Measurements from ENCODE around the gene NUP214. TPM values are rescaled to one million over a fixed set of nuclear protein-coding genes. Genes with fewer than 3 reads are reported as not detected.
A peak's percentile ranks its signal among the peaks of the same experiment; 100 is the strongest.

The NUP214 gene
- total and polyA plus RNA-seq, 2 of the 8 experiments (the other 6 are each of a cell fraction or from before 2014, with no cell fraction given) = 28.6 to 50.2 TPM

DNA sequence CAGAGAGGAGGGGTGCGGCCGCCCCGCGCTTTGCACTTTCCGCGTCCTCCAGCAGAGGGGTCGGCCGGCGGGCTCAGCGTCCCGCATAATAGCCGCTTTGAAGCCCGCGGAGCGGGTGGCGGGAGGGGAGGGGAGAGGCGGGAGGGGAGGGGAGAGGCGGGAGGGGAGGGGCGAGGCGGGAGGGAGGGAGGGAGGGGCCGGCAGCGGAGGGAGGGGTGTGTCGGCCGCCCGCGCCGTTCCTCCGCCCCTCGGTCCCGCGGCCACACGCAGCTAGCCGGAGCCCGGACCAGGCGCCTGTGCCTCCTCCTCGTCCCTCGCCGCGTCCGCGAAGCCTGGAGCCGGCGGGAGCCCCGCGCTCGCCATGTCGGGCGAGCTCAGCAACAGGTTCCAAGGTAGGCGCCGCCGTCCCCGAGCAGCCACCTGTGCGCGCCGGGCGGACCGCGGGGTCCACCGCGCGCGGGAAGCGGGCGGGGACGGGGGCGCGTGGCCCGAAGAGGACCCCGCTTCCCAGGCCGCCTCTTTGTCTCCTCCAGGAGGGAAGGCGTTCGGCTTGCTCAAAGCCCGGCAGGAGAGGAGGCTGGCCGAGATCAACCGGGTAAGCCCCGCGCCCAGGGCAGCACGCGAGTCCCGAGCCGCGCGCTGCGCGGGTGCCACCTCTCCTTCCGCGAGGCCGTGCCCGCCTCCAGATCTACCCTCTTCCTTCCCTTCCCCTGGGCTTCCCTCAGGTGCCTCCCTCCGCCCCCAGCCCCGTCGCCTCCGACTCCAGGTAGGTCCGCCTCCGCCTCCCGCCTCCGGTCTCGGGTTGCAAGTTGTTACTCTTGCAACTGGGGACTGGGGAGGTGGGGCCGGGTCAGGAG, 28.9 kb upstream of the NUP214 start, which contains the start of gene AIF1L:
AIF1L (plus strand) TSS at position 263 of the 857 bp plus-strand sequence; CDS start at position 362, 99 bp downstream.
- peak within 1 kb of the TSS; percentile 86 for H3K27ac ChIP-seq (ENCODE audit: low read depth, low read length)
- peak within 1 kb of the TSS; percentile 68; the same call in 1 of the 2 replicates for H2BK12ac ChIP-seq (ENCODE audit: low read depth, low read length)
- H3K4ac ChIP-seq (replicated peaks; ENCODE audit: insufficient read length, low read depth, low read length) = peak within 1 kb of the TSS; percentile 96
- H3K56ac ChIP-seq (replicated peaks; ENCODE audit: insufficient read length, low read depth, low read length) = peak within 1 kb of the TSS; percentile 82
- ChIA-PET CTCF (ENCODE audit: partially characterized antibody) (interaction anchor here (0.6 to 3.7 kb wide), 14 partner anchors 9 to 1349 kb away, joined by 3 to 24 read pairs (median 4); no protein-coding TSS in a partner anchor), POLR2A (ENCODE audit: partially characterized antibody) (interaction anchor here (0.8 to 29.0 kb wide), 12 partner anchors 11 to 403 kb away, joined by 3 to 751 read pairs (median 4); partner anchors contain the start of genes EXOSC2 and NUP214)
- H3K14ac ChIP-seq (ENCODE audit: insufficient read length) = no peak within 1 kb of the TSS
- 0 out of 2 replicates have a peak within 1 kb of the TSS, but pooled peaks have one; percentile 33 for H2AFZ ChIP-seq (ENCODE audit: low read length)
- H3K27me3 ChIP-seq (replicated peaks in 1 of 4; ENCODE audit: control insufficient read depth in 3 of 4, extremely low read depth in 1 of 4, insufficient read depth in 3 of 4, low read length in 3 of 4) = no peaks in the 10 kb centered on the region; a peak in 1 of 7 replicates
- H3K4me3 ChIP-seq (ENCODE audit: extremely low read depth in 1 of 4, insufficient read depth in 2 of 4, low read depth in 3 of 4, low read length in 4 of 4) = peak within 1 kb of the TSS; percentile 85 to 92 (median 88)
- peak within 1 kb of the TSS; percentile 79 to 83 for H3K4me2 ChIP-seq (ENCODE audit: insufficient read depth in 1 of 2, low read depth in 2 of 2, low read length in 2 of 2)
- H4K5ac ChIP-seq (ENCODE audit: insufficient read length, low read depth, low read length) = peak within 1 kb of the TSS; percentile 88
- H2BK20ac ChIP-seq (ENCODE audit: low read length) = peak within 1 kb of the TSS; percentile 80
- peak within 1 kb of the TSS; percentile 95 for H2BK15ac ChIP-seq (ENCODE audit: low read length)
- peak within 1 kb of the TSS; percentile 84; the same call in 1 of the 2 replicates for H2BK5ac ChIP-seq (ENCODE audit: low read depth, low read length)
- peak within 1 kb of the TSS; percentile 16; the same call in 1 of the 2 replicates for H2AK5ac ChIP-seq (ENCODE audit: low read depth, low read length)
- H3K36me3 ChIP-seq (ENCODE audit: control insufficient read depth in 2 of 4, insufficient read depth in 4 of 4, low read length in 3 of 4) = peaks cover 0 to 11% (median under 1%) of the 10 kb centered on the region in 4 experiments; a peak in 3 of 8 replicates
- peak within 1 kb of the TSS; percentile 92 for H4K8ac ChIP-seq (ENCODE audit: extremely low read depth, insufficient read depth, low read length)
- H3K23ac ChIP-seq (ENCODE audit: insufficient read length) = no peak within 1 kb of the TSS
- H3K4me1 ChIP-seq (replicated peaks in 1 of 4; ENCODE audit: control insufficient read depth in 3 of 4, insufficient read depth in 4 of 4, low read length in 3 of 4) = peaks cover 0 to 38% (median 29%) of the 10 kb centered on the region in 4 experiments; a peak in 6 of 7 replicates
- H3K79me1 ChIP-seq (ENCODE audit: low read depth, low read length) = peaks cover 8% of the 10 kb centered on the region
- no peaks in the 10 kb centered on the region for H3K9me3 ChIP-seq (ENCODE audit: insufficient read depth in 2 of 2, low read depth in 1 of 2, low read length in 1 of 2)
- peak; percentile 68 to 91 for DNase-seq (ENCODE audit: low read depth in 1 of 2, low spot score in 2 of 2)
- H3K23me2 ChIP-seq (ENCODE audit: low read depth, low read length) = peaks cover 5% of the 10 kb centered on the region
- peak within 1 kb of the TSS; percentile 93 for H3K18ac ChIP-seq (ENCODE audit: extremely low read depth, low read length)
- peaks cover 0 to 18% of the 10 kb centered on the region in 2 experiments; a peak in 1 of 4 replicates for H3K79me2 ChIP-seq (ENCODE audit: control insufficient read depth in 1 of 2, insufficient read depth in 2 of 2, low read length in 2 of 2)
- peak within 1 kb of the TSS; percentile 83 for H2BK120ac ChIP-seq (replicated peaks; ENCODE audit: low read depth, low read length)
- peak within 1 kb of the TSS; percentile 68 to 94 (median 80) for H3K9ac ChIP-seq (replicated peaks in 1 of 4; ENCODE audit: extremely low read depth in 1 of 4, low read depth in 3 of 4, low read length in 3 of 4)
- no peak for FAIRE-seq
- H4K91ac ChIP-seq (replicated peaks; ENCODE audit: insufficient read length, low read length) = peak within 1 kb of the TSS; percentile 94
- 1% methylated on average over 71 of the region's 99 CpGs; no CpG with 5 or more reads in 1 of the 2 experiments for WGBS, 2 experiments (ENCODE audit: extremely low coverage in 1 of 2, insufficient coverage in 1 of 2, insufficient read length in 1 of 2, insufficient replicate concordance in 2 of 2, low coverage in 1 of 2, low lambda C conversion rate in 2 of 2, missing lambda C conversion rate in 1 of 2)
- peaks cover 3 to 7% of the 10 kb centered on the region in 2 experiments for H4K20me1 ChIP-seq (replicated peaks in 1 of 2; ENCODE audit: control insufficient read depth in 1 of 2, insufficient read depth in 2 of 2, low read length in 2 of 2)
- TF ChIP-seq BACH1 (IDR thresholded peaks at IDR 0.05; ENCODE audit: low read length) (no peak), NRF1 (IDR thresholded peaks at IDR 0.05; ENCODE audit: low read depth, low read length) (no peak), POU5F1 (IDR thresholded peaks at IDR 0.05; ENCODE audit: low read depth, low read length) (no peak), SIN3A (conservative IDR thresholded peaks at IDR 0.05 in 1 of 2, IDR thresholded peaks at IDR 0.05 in 1 of 2; ENCODE audit: low read depth in 1 of 2, low read length in 2 of 2) (peak in 1 of 2 experiments; percentile 59; a peak in 1 of 4 replicates), EP300 (IDR thresholded peaks at IDR 0.05; ENCODE audit: borderline replicate concordance in 1 of 2, low read depth in 2 of 2, low read length in 2 of 2) (no peak), SIX5 (IDR thresholded peaks at IDR 0.05; ENCODE audit: low read depth, low read length) (no peak), TBP (IDR thresholded peaks at IDR 0.05; ENCODE audit: low read depth, low read length) (peak; percentile 69; the same call in 1 of the 2 replicates), TAF7 (optimal IDR thresholded peaks at IDR 0.05; ENCODE audit: borderline replicate concordance, low read depth, low read length) (peak; percentile 45), EZH2 (IDR thresholded peaks at IDR 0.05; ENCODE audit: low read depth, low read length, severe bottlenecking) (no peak), SP2 (IDR thresholded peaks at IDR 0.05; ENCODE audit: low read length) (no peak)

All from H1 (cell line).